Measurements from ENCODE around the gene CRADD. TPM values are rescaled to one million over a fixed set of nuclear protein-coding genes. Genes with fewer than 3 reads are reported as not detected.

CRADD gene
- total and polyA plus RNA-seq, 4 donors, result 6.3 to 28.9 (median 16.6) TPM

- H3K4me1 ChIP-seq (ENCODE audit: control insufficient read depth in 5 of 5, insufficient read depth in 5 of 5, low read length in 5 of 5), result peaks cover 1 to 6% (median 5%) of the 10 kb centered on the region in 5 donors
- no peaks in the 10 kb centered on the region for H3K9me3 ChIP-seq (ENCODE audit: control insufficient read depth in 4 of 4, insufficient read depth in 3 of 4, low read length in 3 of 4)
- TF ChIP-seq CTCF (IDR thresholded peaks at IDR 0.05; ENCODE audit: control extremely low read depth, extremely low read depth), result no peak
- ATAC-seq (ENCODE audit: insufficient read depth, low FRiP score), result no peak
- H3K9ac ChIP-seq (ENCODE audit: insufficient read depth in 1 of 2, low read length in 2 of 2), result no peak overlapping the region
- no peak for DNase-seq
- H3K27ac ChIP-seq (ENCODE audit: low read depth in 1 of 2, low read length in 1 of 2), result no peak overlapping the region
- H3K4me3 ChIP-seq, result no peak overlapping the region
- H3K36me3 ChIP-seq (ENCODE audit: control insufficient read depth in 4 of 4, insufficient read depth in 4 of 4, low read length in 4 of 4), result peaks cover 0 to 2% (median 0%) of the 10 kb centered on the region in 4 donors
- no peaks in the 10 kb centered on the region for H3K27me3 ChIP-seq (ENCODE audit: control insufficient read depth in 3 of 3, insufficient read depth in 3 of 3, low read length in 2 of 3)
- WGBS, 2 donors, result 45 to 73% methylated on average over 4 of the region's 4 CpGs
These were observed 174.1 kb downstream of the CRADD start for GRCh38 chr12:93851257-93851671.

DNA sequence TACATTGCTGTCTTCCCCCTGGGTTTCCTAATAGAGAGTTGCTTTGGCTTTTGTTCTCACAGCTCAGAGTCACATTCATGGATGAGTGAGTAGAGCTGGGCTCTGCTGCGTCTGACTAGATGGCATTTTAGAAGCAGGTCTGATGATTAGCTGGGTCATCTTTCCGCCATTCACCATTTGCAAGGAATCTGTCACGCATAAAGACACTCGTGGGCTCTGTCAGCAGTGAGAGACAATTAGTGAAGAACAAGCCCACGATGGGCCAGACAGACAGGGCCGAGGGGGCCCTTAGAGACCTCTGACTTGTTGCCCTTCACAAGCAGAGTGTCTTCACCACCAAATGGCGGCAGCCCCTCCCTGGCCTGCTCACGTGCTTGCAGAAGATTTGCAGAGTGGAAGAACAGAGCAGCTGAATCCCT, 175.0 kb downstream of the CRADD start:
- Histone ChIP-seq H3K9me3 (ENCODE audit: control insufficient read depth in 4 of 4, insufficient read depth in 3 of 4, low read length in 3 of 4) (no peaks in the 10 kb centered on the region), H3K27ac (ENCODE audit: low read depth in 1 of 2, low read length in 1 of 2) (no peak overlapping the region), H3K27me3 (ENCODE audit: control insufficient read depth in 3 of 3, insufficient read depth in 3 of 3, low read length in 2 of 3) (no peaks in the 10 kb centered on the region), H3K4me1 (ENCODE audit: control insufficient read depth in 5 of 5, insufficient read depth in 5 of 5, low read length in 5 of 5) (peaks cover 5 to 12% (median 7%) of the 10 kb centered on the region in 5 donors), H3K36me3 (ENCODE audit: control insufficient read depth in 4 of 4, insufficient read depth in 4 of 4, low read length in 4 of 4) (peaks cover 0 to 3% (median 0%) of the 10 kb centered on the region in 4 donors), H3K9ac (ENCODE audit: insufficient read depth in 1 of 2, low read length in 2 of 2) (no peak overlapping the region), H3K4me3 (no peak overlapping the region)
- WGBS, 2 donors, result 91 to 95% methylated on average over 8 of the region's 8 CpGs
- ATAC-seq (ENCODE audit: insufficient read depth, low FRiP score) (no peak), DNase-seq (no peak)
- no peak for TF ChIP-seq CTCF (IDR thresholded peaks at IDR 0.05; ENCODE audit: control extremely low read depth, extremely low read depth)

DNA sequence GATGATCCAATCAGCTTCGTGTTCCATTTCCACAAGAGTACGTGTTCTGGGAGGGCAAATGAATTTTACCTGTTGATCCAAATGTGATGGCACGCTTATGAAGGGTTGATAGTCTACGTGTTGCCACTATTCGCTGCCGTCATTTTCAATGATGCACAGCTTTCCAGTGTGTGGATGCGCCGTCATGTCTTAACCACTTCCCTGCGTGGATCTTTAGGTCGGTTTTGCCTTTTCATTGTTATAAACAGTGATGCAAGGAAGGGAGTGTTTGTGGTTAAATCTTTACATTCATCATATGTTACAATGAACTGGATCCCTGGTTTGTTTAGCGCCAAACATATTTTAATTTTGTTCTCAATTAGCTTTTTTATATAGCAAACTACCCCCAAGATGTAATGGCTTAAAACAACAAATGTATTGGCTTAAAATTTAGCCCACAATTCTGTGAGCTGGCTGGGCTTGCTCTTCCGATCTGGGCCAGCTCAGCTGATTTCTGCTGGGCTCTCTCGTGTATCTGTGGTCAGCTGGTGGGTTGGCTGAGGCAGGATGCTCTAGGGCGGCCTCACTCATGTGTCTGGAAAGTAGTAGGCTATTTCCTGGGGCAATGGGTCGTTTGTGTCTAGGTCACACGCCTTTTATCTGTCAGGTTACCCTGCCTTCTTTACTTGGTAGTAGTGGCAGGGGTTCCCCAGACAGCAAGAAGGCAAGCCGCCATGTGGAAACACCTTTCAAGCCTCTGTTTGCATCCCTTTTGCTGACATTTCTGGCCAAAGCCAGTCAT, 176.7 kb downstream of the CRADD start:
- no peak for TF ChIP-seq CTCF (IDR thresholded peaks at IDR 0.05; ENCODE audit: control extremely low read depth, extremely low read depth)
- DNase-seq, result no peak
- H3K27me3 ChIP-seq (ENCODE audit: control insufficient read depth in 3 of 3, insufficient read depth in 3 of 3, low read length in 2 of 3), result no peaks in the 10 kb centered on the region
- H3K4me3 ChIP-seq, result no peak overlapping the region
- peaks cover 4 to 29% (median 14%) of the 10 kb centered on the region in 5 donors for H3K4me1 ChIP-seq (ENCODE audit: control insufficient read depth in 5 of 5, insufficient read depth in 5 of 5, low read length in 5 of 5)
- ATAC-seq (ENCODE audit: insufficient read depth, low FRiP score), result no peak
- H3K9ac ChIP-seq (ENCODE audit: insufficient read depth in 1 of 2, low read length in 2 of 2), result no peak overlapping the region
- WGBS, 2 donors, result 76 to 80% methylated on average over 17 of the region's 17 CpGs
- peaks cover 0 to 3% (median 0%) of the 10 kb centered on the region in 4 donors for H3K36me3 ChIP-seq (ENCODE audit: control insufficient read depth in 4 of 4, insufficient read depth in 4 of 4, low read length in 4 of 4)
- H3K9me3 ChIP-seq (ENCODE audit: control insufficient read depth in 4 of 4, insufficient read depth in 3 of 4, low read length in 3 of 4), result no peaks in the 10 kb centered on the region
- no peak overlapping the region for H3K27ac ChIP-seq (ENCODE audit: low read depth in 1 of 2, low read length in 1 of 2)

All from lung (tissue), 12 donors.